ENCODE results near the gene GCSAML. TPM values are rescaled to one million over a fixed set of nuclear protein-coding genes. Genes with fewer than 3 reads are reported as not detected.
"Not testable (repeated sequence)": the region's sequence is repeated elsewhere in the genome, so short reads cannot be mapped to it uniquely, and the experiment has no call there.

GCSAML gene
- total RNA-seq (2014; rRNA removed; shearing (Covaris generic)): not detected in 2 replicates

- DNase-seq (ENCODE audit: low spot score): no peak
These were observed at the start of gene GCSAML for GRCh38 chr1:247548769-247549182. Gene GCSAML (plus strand): TSS chr1:247549134. CDS start chr1:247549192, 58 bp downstream.

- no peak for DNase-seq (ENCODE audit: low spot score)
These were observed 48.1 kb upstream of the GCSAML start for GRCh38 chr1:247500865-247501264.

GRCh38 chr1:247506831-247507230 lies 42.1 kb upstream of the GCSAML start:
- no peak for DNase-seq (ENCODE audit: low spot score)

GRCh38 chr1:247517795-247518612 lies 30.9 kb upstream of the GCSAML start:
- DNase-seq (ENCODE audit: low spot score): no peak

- no peak for DNase-seq (ENCODE audit: low spot score)
These were observed 30.4 kb upstream of the GCSAML start for GRCh38 chr1:247518613-247518891.

GRCh38 chr1:247521886-247522285 lies 27.0 kb upstream of the GCSAML start:
- not testable (repeated sequence) for DNase-seq (ENCODE audit: low spot score)

GRCh38 chr1:247528812-247529474 lies 20.0 kb upstream of the GCSAML start:
- DNase-seq (ENCODE audit: low spot score): peak; percentile 47

GRCh38 chr1:247529771-247530355 lies 19.1 kb upstream of the GCSAML start:
- DNase-seq (ENCODE audit: low spot score): no peak

GRCh38 chr1:247530785-247531184 lies 18.1 kb upstream of the GCSAML start:
- no peak for DNase-seq (ENCODE audit: low spot score)

- DNase-seq (ENCODE audit: low spot score): no peak
These were observed 17.0 kb upstream of the GCSAML start for GRCh38 chr1:247531937-247532336.

- no peak for DNase-seq (ENCODE audit: low spot score)
These were observed 13.5 kb upstream of the GCSAML start for GRCh38 chr1:247535402-247535801.

GRCh38 chr1:247536340-247536739 lies 12.6 kb upstream of the GCSAML start, which contains the start of gene OR2C3:
Gene OR2C3 (minus strand): TSS chr1:247536440. CDS start chr1:247532511, 3,929 bp downstream.
- no peak for DNase-seq (ENCODE audit: low spot score)

- no peak for DNase-seq (ENCODE audit: low spot score)
These were observed 10.4 kb upstream of the GCSAML start for GRCh38 chr1:247538561-247538960.

GRCh38 chr1:247539215-247539614 lies 9.7 kb upstream of the GCSAML start:
- no peak for DNase-seq (ENCODE audit: low spot score)

GRCh38 chr1:247540581-247540980 lies 8.4 kb upstream of the GCSAML start:
- DNase-seq (ENCODE audit: low spot score): no peak

- DNase-seq (ENCODE audit: low spot score): no peak
These were observed 6.1 kb upstream of the GCSAML start for GRCh38 chr1:247542811-247543210.

GRCh38 chr1:247548092-247548491 lies 842 bp upstream of the GCSAML start:
- no peak for DNase-seq (ENCODE audit: low spot score)

- no peak for DNase-seq (ENCODE audit: low spot score)
These were observed 2.8 kb downstream of the GCSAML start for GRCh38 chr1:247551721-247552120.

- no peak for DNase-seq (ENCODE audit: low spot score)
These were observed 3.3 kb downstream of the GCSAML start for GRCh38 chr1:247552231-247552630.

- no peak for DNase-seq (ENCODE audit: low spot score)
These were observed 9.2 kb downstream of the GCSAML start for GRCh38 chr1:247557926-247558674.

GRCh38 chr1:247561711-247562110 lies 12.8 kb downstream of the GCSAML start:
- no peak for DNase-seq (ENCODE audit: low spot score)

GRCh38 chr1:247562198-247562597 lies 13.3 kb downstream of the GCSAML start:
- DNase-seq (ENCODE audit: low spot score): no peak

All from HT-29 (cell line).